ENCODE data around the gene FAM240B.

The FAM240B gene

GRCh38 chr9:38644601-38645000 is 75.3 kb downstream of the FAM240B start:
- TF ChIP-seq CTCF (IDR thresholded peaks at IDR 0.05; ENCODE audit: insufficient read depth, missing control alignments) = no peak
- no peak for FAIRE-seq
- no peak for DNase-seq (ENCODE audit: insufficient read length, low spot score)

Data from D721Med (cell line).